ENCODE results near the gene SCRN1. TPM values are rescaled to one million over a fixed set of nuclear protein-coding genes. Genes with fewer than 3 reads are reported as not detected.
A peak's percentile ranks its signal among the peaks of the same experiment; 100 is the strongest.

The SCRN1 gene
- total and polyA plus RNA-seq, 2 of the 4 experiments (the other 2 are of a cell fraction): 57.1 to 124 TPM

- Histone ChIP-seq H3K9me3 (ENCODE audit: control insufficient read depth, insufficient read depth, low read length) (no peaks in the 10 kb centered on the region), H3K27me3 (ENCODE audit: control insufficient read depth, insufficient read depth, low read length) (peaks cover 7% of the 10 kb centered on the region; the same call in 1 of the 2 replicates), H2AFZ (replicated peaks; ENCODE audit: low read length, poor library complexity) (no peak overlapping the region), H3K4me1 (ENCODE audit: control insufficient read depth, insufficient read depth, low read length) (no peaks in the 10 kb centered on the region), H2BK15ac (ENCODE audit: low read depth, low read length) (no peak overlapping the region), H3K79me1 (ENCODE audit: low read depth in 1 of 2, low read length in 2 of 2) (no peaks in the 10 kb centered on the region), H3K56ac (ENCODE audit: extremely low read depth, insufficient read depth, low read length) (no peak overlapping the region), H3K14ac (replicated peaks; ENCODE audit: low read depth, low read length) (no peak overlapping the region), H4K91ac (ENCODE audit: insufficient read depth, low read depth, low read length) (no peak overlapping the region), H3K4ac (ENCODE audit: low read depth, low read length) (no peak overlapping the region), H2BK120ac (ENCODE audit: low read depth, low read length) (no peak overlapping the region), H3K27ac (ENCODE audit: insufficient read depth, low read length) (no peak overlapping the region), H3K4me3 (ENCODE audit: insufficient read depth, low read depth, low read length) (no peak overlapping the region), H2BK20ac (ENCODE audit: low read depth, low read length) (no peak overlapping the region), H3K18ac (ENCODE audit: low read depth, low read length) (no peak overlapping the region), H3K9me1 (ENCODE audit: insufficient read depth, low read length) (no peaks in the 10 kb centered on the region), H4K8ac (ENCODE audit: low read depth in 2 of 2, low read length in 2 of 2) (no peak overlapping the region), H2AK5ac (ENCODE audit: low read depth, low read length) (no peak overlapping the region), H3K9ac (ENCODE audit: low read depth, low read length) (no peak overlapping the region), H3K4me2 (ENCODE audit: low read depth, low read length) (no peak overlapping the region; the same call in 1 of the 2 replicates), H3K23ac (ENCODE audit: low read depth, low read length) (no peak overlapping the region), H3K36me3 (ENCODE audit: control insufficient read depth, insufficient read depth, low read length) (no peaks in the 10 kb centered on the region), H4K20me1 (ENCODE audit: insufficient read depth, low read length) (no peaks in the 10 kb centered on the region), H2AK9ac (replicated peaks; ENCODE audit: low read depth, low read length, poor library complexity) (no peak overlapping the region), H2BK5ac (ENCODE audit: low read depth, low read length, poor library complexity, severe bottlenecking) (no peak overlapping the region), H4K5ac (ENCODE audit: low read depth, low read length) (no peak overlapping the region)
- ATAC-seq (ENCODE audit: low read depth) (no peak), DNase-seq (peak; percentile 41)
- no TSS peak for BruUV-seq (replicated peaks)
- ChIA-PET CTCF (interaction anchor here (0.6 kb wide), 1 partner anchor 1267 kb away, joined by 3 read pairs; no protein-coding TSS in a partner anchor), POLR2A (ENCODE audit: unreplicated experiment) (no interaction called here)
- intact Hi-C loops (cut with micrococcal nuclease) (no loop called here), in situ Hi-C loops (cut with MboI; ENCODE audit: low sequenced_read_pairs) (loop anchor here (10.0 kb wide), 1 partner anchor 203 kb away; no protein-coding TSS in a partner anchor), dilution Hi-C loops (cut with HindIII; ENCODE audit: low sequenced_read_pairs, unreplicated experiment) (no loop called here)
- no CpG with 5 or more reads among the region's 5 CpGs for WGBS, 2 experiments (ENCODE audit: extremely low coverage in 2 of 2, insufficient read length in 1 of 2)
- TF ChIP-seq MAZ (IDR thresholded peaks at IDR 0.05; ENCODE audit: borderline replicate concordance, low read depth, low read length) (no peak), FOS (IDR thresholded peaks at IDR 0.05; ENCODE audit: low read depth, low read length) (no peak), CHD1 (IDR thresholded peaks at IDR 0.05; ENCODE audit: low read depth, low read length) (no peak), BHLHE40 (IDR thresholded peaks at IDR 0.05; ENCODE audit: low read depth, low read length) (no peak), MAFK (IDR thresholded peaks at IDR 0.05; ENCODE audit: low read depth, low read length) (no peak), NFE2L2 (IDR thresholded peaks at IDR 0.05; ENCODE audit: low read depth, low read length) (no peak), CEBPB (IDR thresholded peaks at IDR 0.05; ENCODE audit: low read depth, low read length) (peak; percentile 89)
- TF ChIP-seq, protein P1, sequence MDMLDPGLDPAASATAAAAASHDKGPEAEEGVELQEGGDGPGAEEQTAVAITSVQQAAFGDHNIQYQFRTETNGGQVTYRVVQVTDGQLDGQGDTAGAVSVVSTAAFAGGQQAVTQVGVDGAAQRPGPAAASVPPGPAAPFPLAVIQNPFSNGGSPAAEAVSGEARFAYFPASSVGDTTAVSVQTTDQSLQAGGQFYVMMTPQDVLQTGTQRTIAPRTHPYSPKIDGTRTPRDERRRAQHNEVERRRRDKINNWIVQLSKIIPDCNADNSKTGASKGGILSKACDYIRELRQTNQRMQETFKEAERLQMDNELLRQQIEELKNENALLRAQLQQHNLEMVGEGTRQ (IDR thresholded peaks at IDR 0.05; ENCODE audit: low read depth, low read length): no peak
Measured at GRCh38 chr7:29871787-29872398, 117.7 kb downstream of the SCRN1 start.

Small RNAs within 50 kb of the gene (microRNA-seq; reads per million reads assigned to microRNA genes)
- gene RF01210 (ENCODE audit: insufficient read depth, insufficient read length): not detected

Small RNAs within 50 kb of the gene (small RNA-seq; reads per million reads assigned to genes)
- gene RF01210: 0 reads per million in 5 experiments

Other genes starting within 250 kb of the SCRN1 start
- not detected in 2 replicates for gene WIPF3, start 183.3 kb downstream of the SCRN1 start, total RNA-seq (2012; rRNA removed)
- gene WIPF3, start 183.3 kb downstream of the SCRN1 start, polyA plus RNA-seq (2012; rRNA removed): not detected in 2 replicates
- gene FKBP14, start 36.9 kb upstream of the SCRN1 start, total RNA-seq (2012; rRNA removed): 27.1 and 45.0 TPM in 2 replicates
- gene FKBP14, start 36.9 kb upstream of the SCRN1 start, polyA plus RNA-seq (2012; rRNA removed): 21.8 and 26.3 TPM in 2 replicates
- gene PLEKHA8, start 38.6 kb upstream of the SCRN1 start, total RNA-seq (2012; rRNA removed): 9.7 and 13.6 TPM in 2 replicates
- gene PLEKHA8, start 38.6 kb upstream of the SCRN1 start, polyA plus RNA-seq (2012; rRNA removed): 2.9 and 3.6 TPM in 2 replicates
- 5.6 and 7.8 TPM in 2 replicates for gene MTURN, start 145.2 kb upstream of the SCRN1 start, total RNA-seq (2012; rRNA removed)
- 2.4 and 2.8 TPM in 2 replicates for gene MTURN, start 145.2 kb upstream of the SCRN1 start, polyA plus RNA-seq (2012; rRNA removed)

Measured in IMR-90 (cell line).